GM19324 (cell line): Measurements from ENCODE around the gene COG5.

Experiments used
- ATAC-seq: cut with Tn5 transposase; IDR thresholded peaks from one replicate; pipeline ENCODE4 v1.9.1; 2021; ENCODE audit warnings: mild to moderate bottlenecking, moderate library complexity; ENCODE audit not compliant: unreplicated experiment, low FRiP score

The COG5 gene

DNA sequence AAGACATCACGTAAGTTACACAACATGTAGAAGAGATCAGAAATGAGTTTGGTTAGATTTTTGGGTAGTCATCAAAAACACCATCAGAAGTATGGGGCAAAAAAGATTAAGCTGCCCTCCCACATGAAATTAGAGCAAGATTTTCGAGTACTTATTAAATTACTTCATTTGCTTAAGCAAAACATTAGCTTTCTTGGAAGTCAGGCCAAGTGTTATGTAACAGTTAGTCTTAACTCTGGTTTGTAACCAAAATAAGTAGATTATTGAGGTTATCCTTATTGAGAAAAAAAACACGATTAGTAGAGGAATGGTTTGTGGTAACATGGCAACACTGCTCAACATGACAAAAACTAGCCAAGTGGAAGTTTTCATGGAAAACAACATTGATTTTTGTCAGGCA, 357.0 kb downstream of the COG5 start:
- no peak for ATAC-seq

DNA sequence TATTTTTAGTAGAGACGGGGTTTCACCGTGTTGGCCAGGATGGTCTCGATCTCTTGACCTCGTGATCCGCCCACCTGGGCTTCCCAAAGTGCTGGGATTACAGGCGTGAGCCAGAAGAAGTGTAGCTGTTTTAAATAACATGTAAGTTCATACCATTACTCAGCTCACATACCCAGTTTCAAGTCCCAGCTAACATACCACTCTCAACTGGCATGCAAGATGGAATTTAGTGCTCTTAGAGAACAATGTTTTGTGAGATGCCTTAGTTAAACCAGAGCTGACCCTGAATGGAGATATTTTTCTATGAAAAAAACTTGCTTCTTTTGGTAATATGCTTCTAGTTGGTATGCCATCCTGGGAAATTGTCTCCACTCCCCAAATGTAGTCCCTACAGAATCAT, 357.6 kb downstream of the COG5 start:
- ATAC-seq = no peak

DNA sequence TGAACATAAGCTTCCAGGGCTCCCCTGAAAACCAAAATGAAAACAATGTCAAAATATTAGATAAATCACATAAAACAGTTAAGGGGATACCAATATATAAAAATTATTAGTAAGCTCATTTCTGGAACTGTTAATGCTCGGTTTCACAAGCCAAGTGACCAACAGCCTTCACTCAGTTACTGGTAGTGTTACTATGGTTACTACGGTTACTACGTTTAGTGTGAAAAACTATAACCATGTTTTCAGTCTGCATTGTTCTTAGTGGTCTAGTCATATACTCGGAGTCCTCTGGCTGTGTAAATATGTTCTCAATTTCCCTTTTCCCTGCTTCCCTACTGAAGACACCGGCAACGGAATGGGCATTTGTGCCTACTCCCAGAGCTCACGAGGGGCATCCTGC, 360.1 kb downstream of the COG5 start:
- no peak for ATAC-seq

DNA sequence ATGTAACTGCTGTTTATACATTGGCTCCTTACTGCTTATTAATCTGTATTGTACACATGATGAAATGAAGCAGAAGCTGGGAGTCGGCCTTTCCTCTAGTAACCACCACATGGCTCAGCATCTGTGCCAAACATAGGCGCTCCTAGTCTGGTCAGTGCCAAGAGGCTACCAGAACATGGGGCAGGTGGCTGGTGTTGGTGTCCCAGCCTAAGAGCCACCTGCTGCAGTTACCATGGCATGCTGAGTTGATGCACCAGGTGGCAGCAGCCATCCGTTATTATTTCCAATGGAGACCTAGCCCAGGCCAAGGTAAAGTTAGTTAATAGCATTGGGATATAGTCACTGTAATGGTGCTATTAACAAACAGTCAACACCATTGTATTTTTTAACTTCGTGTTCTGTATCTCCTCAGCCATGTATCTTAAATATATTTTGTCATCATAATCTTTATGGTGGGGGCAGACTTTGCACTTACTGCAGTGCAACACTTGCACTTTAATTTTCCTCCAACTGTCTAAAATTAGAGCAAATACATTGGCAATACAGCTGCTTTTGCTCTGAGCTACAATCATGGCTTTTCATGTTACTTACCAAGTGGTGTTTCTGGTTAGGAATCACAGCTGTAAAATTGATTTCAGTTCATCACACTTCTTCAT, 361.8 kb downstream of the COG5 start:
- ATAC-seq = peak; percentile 53

DNA sequence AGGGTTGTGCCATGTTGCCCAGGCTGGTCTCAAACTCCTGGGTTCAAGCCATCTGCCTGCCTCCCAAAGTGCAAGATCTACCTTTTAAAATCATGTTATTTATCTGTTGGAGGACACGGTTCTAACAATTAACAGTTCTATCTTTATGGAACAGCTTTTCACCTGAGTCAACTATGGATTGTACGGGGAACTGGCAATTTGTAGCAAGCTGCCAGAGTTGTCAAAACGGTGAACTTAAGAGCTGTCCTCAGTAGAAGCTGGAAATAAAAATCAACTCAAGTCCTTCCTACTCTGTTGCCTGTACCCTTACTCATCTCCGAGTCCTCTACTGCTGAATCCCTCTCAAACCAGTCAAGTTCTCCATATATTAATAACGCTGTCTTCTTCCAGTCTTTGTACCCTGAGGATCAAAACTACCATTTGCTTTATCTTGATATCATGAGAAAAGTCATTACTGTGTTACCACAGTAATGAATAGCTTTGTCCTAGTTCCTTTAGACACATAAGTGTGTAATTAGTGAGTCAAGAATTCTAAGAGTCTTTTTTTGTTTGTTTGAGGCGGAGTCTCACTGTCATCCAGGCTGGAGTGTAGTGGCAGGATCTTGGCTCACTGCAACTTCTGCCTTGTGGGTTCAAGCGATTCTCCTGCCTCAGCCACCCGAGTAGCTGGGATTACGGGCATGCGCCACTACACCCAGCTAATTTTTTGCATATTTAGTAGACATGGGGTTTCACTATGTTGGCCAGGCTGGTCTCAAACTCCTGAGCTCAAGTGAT, 366.7 kb downstream of the COG5 start:
- no peak for ATAC-seq

DNA sequence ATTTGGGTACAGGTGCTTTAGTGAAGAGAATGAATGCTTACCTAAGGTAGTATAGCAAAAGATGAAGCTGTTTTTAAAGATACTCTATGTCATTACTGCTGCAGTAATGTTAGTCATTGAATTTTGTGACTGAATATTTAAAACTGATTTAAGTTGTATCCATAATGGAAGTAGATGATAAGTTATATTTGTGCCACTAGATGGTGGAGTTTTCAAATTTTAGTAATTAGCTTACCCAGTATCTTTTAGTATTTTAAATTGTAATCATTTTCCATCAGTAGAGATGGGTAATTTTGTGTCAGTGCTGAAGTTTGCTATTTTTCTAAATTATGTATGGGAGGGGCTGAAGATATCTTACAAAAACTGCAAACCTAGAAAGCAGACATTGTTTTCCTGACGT, 369.7 kb downstream of the COG5 start:
- no peak for ATAC-seq

DNA sequence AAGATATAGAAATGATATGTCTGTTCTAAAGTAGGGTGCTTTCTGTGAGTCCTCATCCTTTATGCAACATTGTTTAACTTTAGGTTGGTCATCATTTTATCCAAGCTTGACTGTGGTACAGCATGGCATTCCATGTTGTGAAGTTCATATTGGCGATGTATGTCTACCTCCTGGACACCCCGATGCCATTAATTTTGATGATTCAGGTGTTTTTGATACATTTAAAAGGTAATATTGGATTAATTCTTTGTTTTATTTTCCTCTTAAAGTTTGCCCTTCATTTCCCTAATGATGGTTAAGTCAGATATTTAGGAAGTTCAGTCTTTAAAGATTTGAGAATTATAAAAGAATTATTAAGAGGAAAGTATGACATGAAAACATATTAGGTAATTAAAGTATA, 373.6 kb downstream of the COG5 start:
- ATAC-seq = no peak

DNA sequence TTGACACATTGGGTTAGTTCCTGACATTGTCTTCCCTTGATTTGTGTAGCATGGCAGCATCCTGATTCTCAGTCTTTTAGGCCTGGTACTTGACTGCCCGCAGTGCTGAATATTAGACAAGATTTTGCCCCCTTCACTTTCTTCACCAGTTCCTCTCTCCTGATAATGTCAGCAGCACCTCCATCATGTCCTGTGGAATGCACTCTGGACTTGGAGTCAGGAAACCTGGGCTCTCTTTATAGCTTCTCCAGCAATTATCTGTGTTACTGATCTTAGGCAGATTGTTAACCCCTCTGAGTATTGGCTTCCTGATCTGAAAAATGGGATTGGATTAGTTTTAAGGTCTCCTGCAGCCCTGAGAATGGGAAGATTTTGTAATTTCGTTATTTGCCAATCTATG, 375.9 kb downstream of the COG5 start:
- no peak for ATAC-seq

DNA sequence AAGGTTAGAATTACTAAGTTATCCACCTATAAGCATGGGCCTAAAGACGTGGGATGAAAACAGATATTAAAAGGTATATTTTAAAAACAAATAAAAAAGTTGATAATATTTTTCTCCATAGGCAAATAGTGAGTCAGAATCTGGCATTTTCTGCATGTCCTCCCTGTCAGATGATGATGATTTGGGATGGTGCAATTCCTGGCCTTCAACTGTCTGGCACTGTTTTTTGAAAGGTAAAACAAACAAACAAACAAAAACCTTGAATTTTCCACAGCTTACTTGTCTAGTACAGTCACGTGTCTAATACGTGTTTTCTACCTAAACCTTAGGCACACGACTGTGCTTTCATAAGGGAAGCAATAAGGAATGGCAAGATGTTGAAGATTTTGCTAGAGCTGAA, 377.5 kb downstream of the COG5 start:
- ATAC-seq = no peak

DNA sequence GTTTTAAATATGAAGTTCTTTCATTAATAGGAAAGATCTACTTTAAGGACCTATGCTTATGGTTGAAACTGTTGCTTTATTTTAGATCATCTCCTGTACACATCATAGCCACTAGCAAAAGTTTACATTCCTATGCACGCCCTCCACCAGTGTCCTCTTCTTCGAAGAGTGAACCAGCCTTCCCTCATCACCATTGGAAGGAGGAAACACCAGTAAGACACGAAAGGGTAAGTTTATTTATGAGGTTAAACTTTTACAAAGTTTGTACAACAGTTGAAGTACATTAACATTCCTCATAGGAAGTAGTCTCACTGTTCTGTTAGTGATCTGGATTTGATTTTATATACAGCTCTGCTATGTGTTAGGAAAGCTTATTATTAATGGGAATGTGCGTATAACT, 378.0 kb downstream of the COG5 start:
- ATAC-seq = no peak

DNA sequence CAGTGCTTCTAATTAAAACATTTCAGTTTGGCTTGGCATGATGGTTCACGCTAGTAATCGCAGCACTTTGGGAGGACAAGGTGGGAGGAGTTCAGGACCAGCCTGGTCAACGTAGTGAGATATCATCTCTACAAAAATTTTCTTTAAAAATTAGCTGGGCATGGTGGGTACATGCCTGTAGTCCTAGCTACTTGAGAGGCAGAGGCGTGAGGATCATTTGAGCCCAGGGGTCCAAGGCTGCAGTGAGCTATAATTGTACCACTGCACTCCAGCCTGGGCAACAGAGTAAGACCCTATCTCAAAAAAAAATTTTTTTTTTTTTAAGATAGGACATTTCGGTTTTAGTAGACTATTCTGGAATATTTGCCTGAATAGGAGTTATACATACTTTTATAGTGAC, 382.5 kb downstream of the COG5 start:
- ATAC-seq = no peak

DNA sequence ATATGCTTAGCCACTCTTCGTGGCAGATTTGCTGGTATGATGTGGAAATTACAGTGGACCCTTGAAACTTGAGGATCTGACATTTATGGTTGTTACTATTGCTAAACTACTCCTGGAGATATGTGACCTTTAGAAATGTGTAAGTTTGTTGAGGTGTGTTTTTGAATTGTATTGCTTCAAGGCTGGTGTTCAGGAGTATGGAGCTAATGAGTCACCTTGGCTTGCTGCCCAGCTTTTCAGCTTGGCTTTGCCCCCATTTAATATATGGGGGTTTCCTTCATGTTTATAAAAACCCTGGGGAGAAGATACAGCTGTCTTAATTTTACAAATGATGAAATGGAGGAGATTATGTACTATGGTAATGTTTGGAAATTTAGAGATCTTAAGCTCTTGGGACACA, 383.3 kb downstream of the COG5 start:
- no peak for ATAC-seq

DNA sequence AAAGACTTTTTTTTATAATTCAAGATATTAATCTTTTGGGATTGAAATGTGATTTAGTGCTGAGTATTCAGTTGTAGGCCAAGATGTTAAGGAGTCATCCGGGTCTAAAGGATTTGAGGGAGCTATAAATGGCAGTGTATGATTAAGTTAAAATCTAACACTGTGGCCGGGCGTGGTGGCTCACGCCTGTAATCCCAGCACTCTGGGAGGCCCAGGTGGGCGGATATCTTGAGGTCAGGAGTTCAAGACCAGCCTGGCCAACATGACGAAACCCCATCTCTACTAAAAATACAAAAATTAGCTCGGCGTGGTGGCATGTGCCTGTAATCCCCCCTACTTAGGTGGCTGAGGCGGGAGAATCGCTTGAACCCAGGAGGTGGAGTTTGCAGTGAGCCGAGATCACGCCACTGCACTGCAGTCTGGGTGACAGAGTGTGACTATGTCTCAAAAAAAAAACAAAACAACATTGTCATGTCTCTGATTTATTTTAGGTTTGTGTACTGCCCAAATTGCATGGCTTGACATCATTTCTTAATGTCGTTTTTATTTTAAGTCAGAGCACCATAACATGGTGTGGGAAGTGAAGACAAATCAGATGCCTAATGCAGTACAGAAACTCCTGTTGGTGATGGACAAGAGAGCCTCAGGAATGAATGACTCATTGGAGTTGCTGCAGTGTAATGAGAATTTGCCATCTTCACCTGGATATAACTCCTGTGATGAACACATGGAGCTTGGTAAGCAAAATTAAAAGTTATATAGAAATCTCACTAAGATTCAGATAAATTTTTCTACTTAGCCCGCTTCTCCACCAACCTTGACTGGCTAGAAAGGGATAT, 384.2 kb downstream of the COG5 start:
- ATAC-seq = no peak

DNA sequence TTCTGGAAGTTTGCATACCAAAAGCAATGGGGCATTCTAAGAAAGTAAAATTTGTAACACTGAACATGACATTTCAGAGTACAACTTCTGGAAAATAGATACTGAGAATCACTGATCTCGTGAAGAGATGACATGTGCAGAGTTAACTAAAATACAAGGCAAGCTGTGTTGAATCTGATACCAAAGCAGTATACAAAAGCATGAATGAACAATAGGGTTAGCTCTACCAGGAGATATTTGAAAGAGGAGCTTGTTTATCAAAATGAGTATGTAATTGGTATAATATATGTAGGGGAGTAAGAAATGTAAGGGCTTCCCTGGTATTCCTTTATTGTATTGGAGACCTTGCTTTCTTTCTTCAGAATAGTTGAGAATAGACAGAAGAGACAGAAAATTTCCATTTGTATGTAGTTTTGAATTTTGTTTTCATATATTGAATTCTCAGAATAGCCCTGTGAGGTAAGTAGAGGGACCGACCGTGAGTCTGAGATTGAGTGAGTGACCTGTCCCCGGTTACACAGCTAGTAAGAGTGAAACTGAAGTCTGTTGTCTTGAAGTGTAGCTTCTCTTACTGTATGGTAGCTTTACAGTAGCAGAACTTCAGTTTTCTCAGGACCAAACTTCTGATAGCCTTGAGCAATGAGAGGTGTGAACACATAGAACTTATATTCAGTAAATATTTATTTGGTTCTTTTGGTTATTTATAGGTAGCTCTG, 389.9 kb downstream of the COG5 start:
- ATAC-seq = no peak

DNA sequence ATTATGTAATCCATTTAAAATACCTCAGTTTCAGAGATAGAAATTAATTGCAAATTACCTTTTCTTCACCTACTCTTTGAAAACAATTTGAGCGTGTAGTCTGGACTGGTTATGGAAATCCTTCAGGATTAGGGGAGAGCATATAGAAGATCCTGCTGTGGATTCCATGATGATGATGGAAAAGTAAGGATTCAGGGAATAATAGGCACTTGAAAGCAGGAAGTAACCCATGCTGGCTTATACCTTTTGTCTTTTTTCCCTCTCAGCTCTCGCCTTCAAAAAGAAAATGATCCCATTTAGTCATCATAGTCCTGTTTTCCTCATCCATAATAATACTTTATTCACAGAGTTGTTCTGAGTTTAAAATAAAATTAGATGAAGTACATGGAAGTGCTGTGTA, 390.5 kb downstream of the COG5 start:
- ATAC-seq = no peak

DNA sequence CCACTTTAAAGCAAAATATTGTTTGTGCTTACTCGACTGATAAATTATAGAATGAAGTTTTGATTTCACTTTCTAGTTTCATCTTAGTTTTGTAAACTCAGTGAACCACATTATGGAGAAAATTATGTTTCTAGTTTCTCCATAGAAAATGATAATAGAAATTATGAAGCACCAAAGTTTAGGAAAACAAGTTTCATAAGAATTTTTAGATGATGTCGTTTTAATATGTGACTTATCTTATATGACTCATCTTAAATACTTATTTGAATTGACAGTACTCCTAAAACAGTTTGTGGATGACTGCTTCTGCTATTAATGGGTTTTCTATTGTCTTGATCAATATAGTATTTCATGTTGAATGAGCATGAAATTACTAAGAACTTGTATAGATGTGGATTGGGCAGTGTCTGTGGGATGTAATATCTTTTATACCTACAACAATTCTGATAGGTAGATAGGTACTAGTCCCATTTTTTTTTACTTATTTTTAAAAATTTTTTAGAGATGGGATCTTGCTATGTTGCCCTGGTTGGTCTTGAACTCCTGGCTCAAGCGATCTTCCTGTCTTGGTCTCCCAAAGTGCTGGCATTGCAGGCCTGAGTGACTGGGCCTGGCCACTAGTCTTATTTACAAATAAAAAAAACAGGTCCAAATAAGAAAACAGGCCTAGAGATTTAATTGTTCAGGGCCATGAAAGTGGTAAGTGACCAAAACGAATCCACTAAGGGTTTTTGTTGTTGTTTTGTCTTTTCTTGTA, 391.3 kb downstream of the COG5 start:
- no peak for ATAC-seq

DNA sequence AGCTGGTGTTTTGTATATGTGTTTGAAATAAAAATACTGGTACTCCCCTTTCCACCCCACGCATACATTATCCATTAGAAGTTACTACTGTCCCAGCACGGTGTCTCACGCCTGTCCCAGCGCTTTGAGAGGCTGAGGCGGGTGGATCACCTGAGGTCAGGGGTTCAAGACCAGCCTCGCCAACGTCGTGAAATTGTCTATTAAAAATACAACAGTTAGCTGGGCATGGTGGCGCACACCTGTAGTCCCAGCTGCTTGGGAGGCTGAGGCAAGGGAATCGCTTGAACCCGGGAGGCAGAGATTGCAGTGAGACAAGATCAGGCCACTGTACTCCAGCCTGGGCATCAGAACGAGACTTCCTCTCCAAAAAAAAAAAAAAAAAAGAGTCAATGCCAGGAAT, 392.2 kb downstream of the COG5 start:
- ATAC-seq = no peak

DNA sequence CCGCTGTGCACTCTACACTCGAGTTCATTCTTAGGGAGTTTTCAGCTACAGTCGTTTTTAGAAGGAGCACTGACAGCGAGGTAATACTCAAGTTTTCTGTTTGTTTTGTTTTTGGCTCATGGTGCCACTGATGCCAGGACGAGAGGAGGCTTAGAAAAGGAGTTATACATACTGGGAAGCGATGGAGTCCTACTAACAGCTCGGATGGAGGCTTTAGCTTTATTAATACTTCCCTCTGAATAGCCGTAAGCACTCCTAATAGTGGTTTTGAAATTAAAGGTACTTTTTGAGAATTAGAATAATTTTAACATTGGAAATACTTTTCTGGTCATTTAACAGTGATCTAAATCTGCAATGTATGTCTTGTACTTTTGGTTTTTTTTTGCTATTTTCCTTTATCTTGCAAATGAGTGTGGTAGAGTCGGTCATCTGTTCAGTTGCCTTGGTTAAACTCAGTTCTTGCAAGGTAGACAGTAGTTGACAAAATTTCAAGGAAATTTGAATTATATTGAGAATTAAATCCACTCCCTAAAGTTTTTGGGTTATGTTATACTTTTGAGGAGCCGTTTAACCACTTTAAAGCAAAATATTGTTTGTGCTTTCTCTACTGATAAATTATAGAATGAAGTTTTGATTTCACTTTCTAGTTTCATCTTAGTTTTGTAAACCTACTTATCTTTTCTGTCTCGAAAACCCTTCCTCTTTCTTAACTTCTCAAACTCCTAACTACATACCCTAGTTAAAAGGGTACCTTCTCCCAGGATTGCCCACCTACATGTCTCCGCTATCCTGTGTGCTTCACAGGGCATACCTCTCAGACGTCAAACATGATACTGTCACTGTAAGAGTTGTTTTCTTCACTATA, 393.4 kb downstream of the COG5 start:
- ATAC-seq = no peak
